Natural killer cell (primary cell): ENCODE data around the gene MELTF. TPM values are rescaled to one million over a fixed set of nuclear protein-coding genes. Genes with fewer than 3 reads are reported as not detected.

ENCODE experiments used
- ATAC-seq, 3 donors: fragments of 150-1000 bp in 2 of 3; fragments of 200-7000 bp in 1 of 3; cut with Tn5 transposase; 1 replicate in 1 of 3; 2 replicates in 2 of 3; pipeline ENCODE4 v1.10.0; 2021; ENCODE audit warnings: mild to moderate bottlenecking in 2 of 3, moderate library complexity in 2 of 3
- DNase-seq, 2 donors: peaks; one replicate each; pipeline versions ENCODE4 v3.0.0 to v3.0.0-alpha.2; 2013 to 2021; ENCODE audit warnings: mixed read lengths in 1 of 2
- H3K27ac ChIP-seq: one replicate; pipeline ENCODE4 v1.5.1; 2013; ENCODE audit warnings: mild to moderate bottlenecking, low read length
- H3K27me3 ChIP-seq: one replicate; pipeline ENCODE4 v1.6.1; 2013; ENCODE audit warnings: low read length; ENCODE audit not compliant: control insufficient read depth, insufficient read depth
- H3K36me3 ChIP-seq: one replicate; pipeline ENCODE4 v1.6.1; 2013; ENCODE audit warnings: low read length; ENCODE audit not compliant: control insufficient read depth, insufficient read depth
- H3K4me1 ChIP-seq: one replicate; pipeline ENCODE4 v1.6.1; 2013; ENCODE audit warnings: low read length; ENCODE audit not compliant: control insufficient read depth, insufficient read depth
- H3K4me3 ChIP-seq: one replicate; pipeline ENCODE4 v1.5.1; 2013; ENCODE audit warnings: low read length
- H3K9me3 ChIP-seq: one replicate; pipeline ENCODE4 v1.6.1; 2013; ENCODE audit warnings: low read length; ENCODE audit not compliant: control insufficient read depth, insufficient read depth
- H3K27ac Mint-ChIP-seq, 2 donors: one replicate each; pipeline ENCODE4 v1.8.0; 2022; ENCODE audit warnings: mild to moderate bottlenecking in 2 of 2, mixed read lengths in 2 of 2, moderate library complexity in 1 of 2
- H3K27me3 Mint-ChIP-seq, 2 donors: one replicate each; pipeline ENCODE4 v1.8.0; 2022; ENCODE audit warnings: low read depth in 2 of 2, mixed read lengths in 2 of 2
- H3K36me3 Mint-ChIP-seq: one replicate; pipeline ENCODE4 v1.8.0; 2022; ENCODE audit warnings: mixed read lengths
- H3K4me1 Mint-ChIP-seq, 2 donors: one replicate each; pipeline ENCODE4 v1.8.0; 2022; ENCODE audit warnings: mixed read lengths in 2 of 2
- H3K4me3 Mint-ChIP-seq: one replicate; pipeline ENCODE4 v1.8.0; 2022; ENCODE audit warnings: mild to moderate bottlenecking, moderate library complexity, mixed read lengths
- H3K9me3 Mint-ChIP-seq, 2 donors: one replicate each; pipeline ENCODE4 v1.8.0; 2022; ENCODE audit warnings: mixed read lengths in 2 of 2
- WGBS: methylation state at CpG from one replicate; pipeline ENCODE4 v1.1.7; 2013; ENCODE audit warnings: missing lambda C conversion rate; ENCODE audit not compliant: insufficient coverage; 5-methylcytosine and 5-hydroxymethylcytosine counted together
- intact Hi-C: fragments of 100-400 bp; cut with micrococcal nuclease; formaldehyde crosslinking; loops from one replicate; pipeline ENCODE4 v1.14.2; 2022
- total RNA-seq, 4 donors: library from RNA; stranded (reverse); fragments of 120-200 nt in 1 of 4; gene quantifications; one replicate each; pipeline versions ENCODE4 v1.2.3 to v1.2.4, GENCODE V29; 2013 to 2022
- TF ChIP-seq, protein P1 (sequence below): fragments of 200-600 bp; IDR thresholded peaks from one replicate; pipeline ENCODE4 v1.8.0; 2022; ENCODE audit warnings: antibody characterized with exemption

The MELTF gene
- total RNA-seq, 3 donors from 2014 or later (not counting 1 experiment from before 2014, with no cell fraction given): 2.4 to 4.3 (median 4.0) TPM

DNA sequence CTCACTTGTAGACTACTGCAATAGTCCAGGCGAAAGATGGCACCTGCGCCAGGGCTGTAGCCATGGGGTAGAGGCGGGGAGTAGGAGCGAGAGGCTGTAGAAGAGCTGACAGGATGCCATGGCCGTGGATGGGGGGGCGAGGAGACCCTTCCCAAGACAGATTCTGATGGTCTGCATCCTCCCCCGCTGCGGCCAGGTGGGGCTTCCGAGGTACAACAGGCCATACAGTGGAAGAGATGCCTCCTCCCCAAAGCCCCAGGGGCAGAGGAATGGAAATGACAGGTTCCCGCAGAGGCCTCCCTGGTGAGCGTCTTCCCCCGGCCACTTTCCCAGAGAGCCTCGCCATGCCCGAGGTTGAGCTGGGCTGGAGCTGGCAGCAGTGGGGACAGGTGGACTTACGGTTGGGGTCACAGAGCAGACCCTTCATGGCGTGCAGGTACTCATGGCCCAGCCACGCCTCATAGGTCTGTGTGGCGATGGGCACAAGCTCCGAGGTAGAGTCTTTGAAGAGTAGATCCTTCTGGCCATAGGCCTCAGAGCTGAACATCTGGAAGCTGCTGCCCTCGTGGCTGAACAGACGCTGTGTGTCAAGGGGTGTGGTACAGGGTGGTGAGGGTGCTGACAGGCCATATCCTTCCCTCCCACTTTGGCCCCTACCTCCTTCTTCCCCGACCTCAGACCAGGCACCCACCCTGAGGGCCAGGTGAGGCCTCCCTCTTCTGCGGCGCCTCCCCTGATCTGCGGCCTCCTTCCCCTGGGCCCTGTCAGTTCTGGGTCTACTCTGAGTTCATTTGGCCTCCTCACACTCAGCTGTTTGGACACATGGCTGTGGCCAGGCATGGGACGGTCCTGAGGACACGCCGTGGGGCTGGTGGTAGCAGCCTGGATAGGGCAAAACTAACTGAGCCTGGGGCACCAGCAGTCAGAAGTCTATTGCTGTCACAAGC is 13.6 kb downstream of the MELTF start:
- Histone ChIP-seq H3K9me3 (no peaks in the 10 kb centered on the region), H3K4me1 (no peaks in the 10 kb centered on the region), H3K27me3 (no peaks in the 10 kb centered on the region), H3K36me3 (no peaks in the 10 kb centered on the region), H3K27ac (no peak overlapping the region), H3K4me3 (no peak overlapping the region)
- Mint-ChIP-seq H3K4me3 (no peak overlapping the region), H3K27ac (no peak overlapping the region), H3K36me3 (no peaks in the 10 kb centered on the region), H3K4me1 (no peaks in the 10 kb centered on the region), H3K9me3 (no peaks in the 10 kb centered on the region), H3K27me3 (no peaks in the 10 kb centered on the region)
- intact Hi-C loops: no loop called here
- WGBS: 95% methylated on average over 26 of the region's 28 CpGs
- TF ChIP-seq, protein P1, sequence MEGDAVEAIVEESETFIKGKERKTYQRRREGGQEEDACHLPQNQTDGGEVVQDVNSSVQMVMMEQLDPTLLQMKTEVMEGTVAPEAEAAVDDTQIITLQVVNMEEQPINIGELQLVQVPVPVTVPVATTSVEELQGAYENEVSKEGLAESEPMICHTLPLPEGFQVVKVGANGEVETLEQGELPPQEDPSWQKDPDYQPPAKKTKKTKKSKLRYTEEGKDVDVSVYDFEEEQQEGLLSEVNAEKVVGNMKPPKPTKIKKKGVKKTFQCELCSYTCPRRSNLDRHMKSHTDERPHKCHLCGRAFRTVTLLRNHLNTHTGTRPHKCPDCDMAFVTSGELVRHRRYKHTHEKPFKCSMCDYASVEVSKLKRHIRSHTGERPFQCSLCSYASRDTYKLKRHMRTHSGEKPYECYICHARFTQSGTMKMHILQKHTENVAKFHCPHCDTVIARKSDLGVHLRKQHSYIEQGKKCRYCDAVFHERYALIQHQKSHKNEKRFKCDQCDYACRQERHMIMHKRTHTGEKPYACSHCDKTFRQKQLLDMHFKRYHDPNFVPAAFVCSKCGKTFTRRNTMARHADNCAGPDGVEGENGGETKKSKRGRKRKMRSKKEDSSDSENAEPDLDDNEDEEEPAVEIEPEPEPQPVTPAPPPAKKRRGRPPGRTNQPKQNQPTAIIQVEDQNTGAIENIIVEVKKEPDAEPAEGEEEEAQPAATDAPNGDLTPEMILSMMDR: no peak
- ATAC-seq (no peak), DNase-seq (no peak)

- H3K4me3 Mint-ChIP-seq: no peak overlapping the region
- H3K4me1 ChIP-seq: no peaks in the 10 kb centered on the region
- H3K4me1 Mint-ChIP-seq: no peaks in the 10 kb centered on the region
Measured at GRCh38 chr3:197014942-197015575, 14.6 kb downstream of the MELTF start.

DNA sequence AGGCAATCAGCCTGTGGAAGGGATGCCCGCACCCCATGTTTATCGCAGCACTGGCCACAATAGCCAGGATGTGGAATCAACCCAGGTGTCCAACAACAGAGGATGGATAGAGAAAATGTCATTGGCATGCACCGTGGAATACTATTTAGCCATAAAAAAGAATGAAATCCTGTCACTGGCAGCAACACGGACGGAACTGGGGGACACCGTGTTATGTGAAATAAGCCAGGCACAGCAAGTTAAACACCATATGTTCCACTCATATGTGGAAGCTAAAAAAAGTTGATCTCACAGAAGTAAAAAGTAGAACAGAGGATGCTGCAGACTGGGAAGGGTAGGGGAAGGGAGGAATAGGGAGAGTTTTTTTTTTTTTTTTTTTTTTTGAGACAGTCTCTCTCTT is 15.6 kb downstream of the MELTF start:
- no peaks in the 10 kb centered on the region for H3K4me1 ChIP-seq
- intact Hi-C loops: no loop called here
- no peak overlapping the region for H3K4me3 ChIP-seq
- Mint-ChIP-seq H3K9me3 (no peaks in the 10 kb centered on the region), H3K27ac (no peak overlapping the region), H3K36me3 (no peaks in the 10 kb centered on the region), H3K27me3 (no peaks in the 10 kb centered on the region), H3K4me1 (no peaks in the 10 kb centered on the region), H3K4me3 (no peak overlapping the region)
- 96% methylated on average over 6 of the region's 6 CpGs for WGBS
- no peak for ATAC-seq
- no peaks in the 10 kb centered on the region for H3K9me3 ChIP-seq
- H3K27me3 ChIP-seq: no peaks in the 10 kb centered on the region
- no peak for DNase-seq
- no peak overlapping the region for H3K27ac ChIP-seq
- no peaks in the 10 kb centered on the region for H3K36me3 ChIP-seq
- TF ChIP-seq, protein P1: no peak

More at GRCh38 chr3:197014942-197015575, 14.6 kb downstream of the MELTF start:
- no peak for ATAC-seq
- intact Hi-C loops: no loop called here
- Mint-ChIP-seq H3K36me3 (no peaks in the 10 kb centered on the region), H3K27me3 (no peaks in the 10 kb centered on the region), H3K9me3 (no peaks in the 10 kb centered on the region), H3K27ac (no peak overlapping the region)
- 93% methylated on average over 22 of the region's 22 CpGs for WGBS
- Histone ChIP-seq H3K27me3 (no peaks in the 10 kb centered on the region), H3K4me3 (no peak overlapping the region), H3K36me3 (no peaks in the 10 kb centered on the region), H3K27ac (no peak overlapping the region), H3K9me3 (no peaks in the 10 kb centered on the region)
- TF ChIP-seq, protein P1: no peak
- DNase-seq: no peak
